Lung (tissue), 12 donors: ENCODE data around the gene APBA2. TPM values are rescaled to one million over a fixed set of nuclear protein-coding genes. Genes with fewer than 3 reads are reported as not detected.

Source experiments
- ATAC-seq: fragments of 200-7000 bp; cut with Tn5 transposase; one replicate; pipeline ENCODE4 v1.9.1; 2020; ENCODE audit warnings: moderate number of reproducible peaks; ENCODE audit not compliant: insufficient read depth, low FRiP score
- DNase-seq, 3 donors: peaks; one replicate each; pipeline ENCODE4 v3.0.0-alpha.2; 2013 to 2017
- H3K27ac ChIP-seq, 2 donors: one replicate each; pipeline ENCODE4 v1.5.1; 2013; ENCODE audit warnings: mild to moderate bottlenecking in 2 of 2, moderate library complexity in 2 of 2, control low read depth in 1 of 2, inconsistent platforms in 1 of 2, low read depth in 1 of 2, low read length in 1 of 2
- H3K27me3 ChIP-seq, 3 donors: one replicate each; pipeline ENCODE4 v1.5.1; 2013; ENCODE audit warnings: low read length in 2 of 3; ENCODE audit not compliant: control insufficient read depth in 3 of 3, insufficient read depth in 3 of 3
- H3K36me3 ChIP-seq, 4 donors: one replicate each; pipeline ENCODE4 v1.5.1; 2013; ENCODE audit warnings: low read length in 4 of 4, mild to moderate bottlenecking in 1 of 4, moderate library complexity in 1 of 4; ENCODE audit not compliant: control insufficient read depth in 4 of 4, insufficient read depth in 4 of 4
- H3K4me1 ChIP-seq, 5 donors: one replicate each; pipeline ENCODE4 v1.5.1; 2013; ENCODE audit warnings: low read length in 5 of 5, mild to moderate bottlenecking in 2 of 5, moderate library complexity in 1 of 5; ENCODE audit not compliant: control insufficient read depth in 5 of 5, insufficient read depth in 5 of 5
- H3K4me3 ChIP-seq: one replicate; pipeline ENCODE4 v1.5.1; 2013; ENCODE audit warnings: mild to moderate bottlenecking, control low read depth, moderate library complexity
- H3K9ac ChIP-seq, 2 donors: one replicate each; pipeline ENCODE4 v1.5.1; 2013; ENCODE audit warnings: low read length in 2 of 2, control low read depth in 1 of 2; ENCODE audit not compliant: insufficient read depth in 1 of 2
- H3K9me3 ChIP-seq, 4 donors: one replicate each; pipeline ENCODE4 v1.5.1; 2013; ENCODE audit warnings: low read length in 3 of 4, mild to moderate bottlenecking in 1 of 4, moderate library complexity in 1 of 4; ENCODE audit not compliant: control insufficient read depth in 4 of 4, insufficient read depth in 3 of 4
- WGBS, 2 donors: extraction: QIAGEN DNeasy Blood & Tissue Kit; methylation state at CpG; one replicate each; pipeline ENCODE4 v1.1.7; 2013; 5-methylcytosine and 5-hydroxymethylcytosine counted together
- polyA plus RNA-seq, 2 donors: library from polyadenylated mRNA; stranded (reverse); fragments of 200-250 nt; gene quantifications; one replicate each; pipeline ENCODE4 v1.2.1, GENCODE V29; 2013
- total RNA-seq, 2 donors: library from RNA; depleted of rRNA in 1 of 2; stranded (reverse); fragments of >200 nt in 1 of 2; gene quantifications; one replicate each; pipeline ENCODE4 v1.2.1, GENCODE V29; 2014 to 2021
- TF ChIP-seq, protein P1 (sequence below): IDR thresholded peaks from 2 replicates; pipeline ENCODE4 v1.5.1; 2012; ENCODE audit warnings: mild to moderate bottlenecking; ENCODE audit errors: control extremely low read depth, extremely low read depth
- donor health status: control.
- donor health status: control.
- donor health status: Bipolar disorder and iron deficiency.
- donor health status: healthy.
- donor health status: DM: yes; HTN: yes; CAD: no.

Gene APBA2
- total and polyA plus RNA-seq, 4 donors, result 1.6 to 18.3 (median 4.5) TPM

GRCh38 chr15:28955993-28956421 is 70.2 kb downstream of the APBA2 start:
- H3K27ac ChIP-seq, result no peak overlapping the region
- no peaks in the 10 kb centered on the region for H3K36me3 ChIP-seq
- H3K27me3 ChIP-seq, result no peaks in the 10 kb centered on the region
- ATAC-seq, result no peak
- no peak overlapping the region for H3K9ac ChIP-seq
- no peak overlapping the region for H3K4me3 ChIP-seq
- TF ChIP-seq, protein P1, sequence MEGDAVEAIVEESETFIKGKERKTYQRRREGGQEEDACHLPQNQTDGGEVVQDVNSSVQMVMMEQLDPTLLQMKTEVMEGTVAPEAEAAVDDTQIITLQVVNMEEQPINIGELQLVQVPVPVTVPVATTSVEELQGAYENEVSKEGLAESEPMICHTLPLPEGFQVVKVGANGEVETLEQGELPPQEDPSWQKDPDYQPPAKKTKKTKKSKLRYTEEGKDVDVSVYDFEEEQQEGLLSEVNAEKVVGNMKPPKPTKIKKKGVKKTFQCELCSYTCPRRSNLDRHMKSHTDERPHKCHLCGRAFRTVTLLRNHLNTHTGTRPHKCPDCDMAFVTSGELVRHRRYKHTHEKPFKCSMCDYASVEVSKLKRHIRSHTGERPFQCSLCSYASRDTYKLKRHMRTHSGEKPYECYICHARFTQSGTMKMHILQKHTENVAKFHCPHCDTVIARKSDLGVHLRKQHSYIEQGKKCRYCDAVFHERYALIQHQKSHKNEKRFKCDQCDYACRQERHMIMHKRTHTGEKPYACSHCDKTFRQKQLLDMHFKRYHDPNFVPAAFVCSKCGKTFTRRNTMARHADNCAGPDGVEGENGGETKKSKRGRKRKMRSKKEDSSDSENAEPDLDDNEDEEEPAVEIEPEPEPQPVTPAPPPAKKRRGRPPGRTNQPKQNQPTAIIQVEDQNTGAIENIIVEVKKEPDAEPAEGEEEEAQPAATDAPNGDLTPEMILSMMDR, result no peak
- DNase-seq, result no peak
- H3K4me1 ChIP-seq, result peaks cover 0 to 27% (median 4%) of the 10 kb centered on the region in 5 donors
- WGBS, 2 donors, result 70 to 79% methylated on average over 5 of the region's 5 CpGs
- H3K9me3 ChIP-seq, result peaks cover 0 to 4% (median 0%) of the 10 kb centered on the region in 4 donors

DNA sequence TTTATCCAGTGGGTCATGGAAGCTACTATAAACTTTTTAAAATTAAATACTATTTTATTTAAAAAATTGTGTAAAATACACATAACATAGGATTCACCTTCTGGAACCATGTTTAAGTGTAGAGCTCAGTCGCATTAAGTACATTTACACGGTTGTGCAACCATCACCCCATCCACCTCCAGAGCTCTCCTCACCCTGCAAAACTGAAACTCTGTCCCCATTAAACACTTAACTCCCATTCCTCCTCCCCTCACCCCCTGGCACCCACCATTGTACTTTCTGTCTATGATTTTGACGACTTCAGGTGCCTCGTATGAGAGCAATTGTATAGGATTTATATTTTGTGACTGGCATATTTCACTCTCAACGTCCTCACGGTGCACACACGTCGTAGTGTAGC is 70.7 kb downstream of the APBA2 start:
- H3K27ac ChIP-seq, result no peak overlapping the region
- TF ChIP-seq, protein P1, result no peak
- 89 to 92% methylated on average over 8 of the region's 8 CpGs for WGBS, 2 donors
- H3K4me1 ChIP-seq, result peaks cover 0 to 27% (median 4%) of the 10 kb centered on the region in 5 donors
- no peaks in the 10 kb centered on the region for H3K27me3 ChIP-seq
- H3K9me3 ChIP-seq, result peaks cover 0 to 4% (median 0%) of the 10 kb centered on the region in 4 donors
- H3K36me3 ChIP-seq, result no peaks in the 10 kb centered on the region
- no peak overlapping the region for H3K9ac ChIP-seq
- H3K4me3 ChIP-seq, result no peak overlapping the region
- DNase-seq (no peak), ATAC-seq (no peak)

DNA sequence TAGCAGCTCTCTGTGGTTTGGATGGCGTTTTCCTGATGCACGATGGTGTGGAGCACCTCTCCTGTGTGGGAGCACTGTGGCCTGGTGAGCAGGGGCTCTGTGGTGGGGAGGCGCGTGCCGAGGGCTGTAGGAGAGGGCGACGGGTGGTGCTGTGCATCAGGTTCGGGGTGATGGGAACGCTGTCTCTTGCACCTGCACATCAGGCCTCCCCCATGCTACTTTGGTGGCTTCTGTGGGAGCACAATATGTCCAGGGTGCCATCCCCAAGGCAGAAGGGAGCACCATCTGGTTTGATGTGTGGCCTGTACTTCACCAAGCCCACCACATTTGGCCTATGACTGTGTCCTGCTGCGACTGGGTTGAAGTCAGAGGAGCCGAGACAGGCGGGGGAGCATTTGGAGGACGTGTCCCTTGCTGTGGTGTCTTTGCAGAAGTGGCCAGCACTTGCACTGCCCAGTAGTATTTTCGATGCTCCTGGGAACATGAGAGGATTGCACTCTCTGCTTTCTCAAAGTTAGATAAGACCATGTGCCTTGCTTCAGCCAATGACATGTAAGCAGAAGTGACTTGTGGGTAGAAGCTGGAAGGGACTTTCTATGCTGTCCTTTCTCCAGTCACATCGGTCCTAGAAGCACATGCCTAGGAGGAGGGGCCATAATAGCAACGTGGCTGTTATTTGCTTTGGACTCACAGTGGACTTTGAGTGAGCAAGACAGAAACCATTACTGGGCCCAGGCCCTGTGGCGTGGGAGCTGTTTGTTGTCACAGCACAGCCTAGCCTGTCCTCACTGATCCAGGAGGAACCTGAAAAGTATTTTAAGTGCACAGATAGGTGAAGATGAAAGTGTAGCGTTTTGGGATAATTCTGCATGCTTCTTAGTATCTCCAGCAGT is 72.1 kb downstream of the APBA2 start:
- Histone ChIP-seq H3K27me3 (no peaks in the 10 kb centered on the region), H3K36me3 (no peaks in the 10 kb centered on the region), H3K9me3 (peaks cover 0 to 4% (median 0%) of the 10 kb centered on the region in 4 donors), H3K9ac (no peak overlapping the region), H3K4me3 (no peak overlapping the region), H3K27ac (no peak overlapping the region), H3K4me1 (peaks cover 0 to 24% (median 4%) of the 10 kb centered on the region in 5 donors)
- no peak for ATAC-seq
- WGBS, 2 donors, result 92 to 93% methylated on average over 18 of the region's 18 CpGs
- no peak for DNase-seq
- TF ChIP-seq, protein P1, result no peak
